Activated CD8-positive, alpha-beta memory T cell treated with anti-CD3 and anti-CD28 coated beads for 48 hours (primary cell): Measurements from ENCODE around the gene PATZ1.
A peak's percentile ranks its signal among the peaks of the same experiment; 100 is the strongest.

Experiments used
- DNase-seq, 3 experiments: peaks; one replicate each; pipeline ENCODE4 v3.0.0-alpha.2; 2020; ENCODE audit warnings: low read depth in 2 of 3, low spot score in 2 of 3

The PATZ1 gene

GRCh38 chr22:31343235-31344191, 2.6 kb downstream of the PATZ1 start:
- peak in 2 of 3 experiments; percentile 17 to 27 for DNase-seq

DNA sequence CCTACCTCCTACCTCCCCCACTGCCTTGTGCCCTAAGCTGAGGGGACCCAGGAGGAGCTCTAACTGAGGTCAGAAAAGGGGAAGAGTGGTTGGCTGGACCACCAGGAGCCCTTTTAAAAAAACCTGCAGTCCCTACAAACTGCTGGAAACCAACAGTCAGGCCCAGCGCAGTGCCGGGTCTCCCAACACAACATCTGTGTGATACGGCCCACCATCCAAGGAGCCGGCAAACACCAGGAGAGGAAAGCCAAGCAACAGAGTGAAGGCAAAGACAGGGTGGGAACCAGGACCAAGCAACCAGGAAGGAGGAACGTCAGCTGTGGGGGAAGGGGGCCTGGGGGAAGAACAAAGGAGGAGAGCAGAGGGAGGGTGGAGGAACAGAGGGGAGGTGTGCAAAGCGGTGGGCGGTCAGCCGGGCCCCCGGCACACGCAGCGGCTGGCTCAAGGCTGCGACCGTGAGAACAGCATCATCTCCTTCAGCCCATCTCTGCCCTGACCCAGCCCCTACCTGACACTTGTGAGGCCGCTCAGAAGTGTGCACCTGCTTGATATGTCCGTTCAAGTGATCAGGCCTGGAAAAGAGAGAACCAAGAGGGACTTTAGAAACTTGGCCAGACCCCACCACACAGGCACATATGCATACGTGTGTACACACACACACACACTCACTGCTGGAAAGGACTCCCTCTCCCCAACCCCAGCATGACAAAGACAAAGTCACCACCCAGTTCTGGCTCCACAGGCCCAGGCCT, 3.6 kb downstream of the PATZ1 start:
- DNase-seq: no peak

DNA sequence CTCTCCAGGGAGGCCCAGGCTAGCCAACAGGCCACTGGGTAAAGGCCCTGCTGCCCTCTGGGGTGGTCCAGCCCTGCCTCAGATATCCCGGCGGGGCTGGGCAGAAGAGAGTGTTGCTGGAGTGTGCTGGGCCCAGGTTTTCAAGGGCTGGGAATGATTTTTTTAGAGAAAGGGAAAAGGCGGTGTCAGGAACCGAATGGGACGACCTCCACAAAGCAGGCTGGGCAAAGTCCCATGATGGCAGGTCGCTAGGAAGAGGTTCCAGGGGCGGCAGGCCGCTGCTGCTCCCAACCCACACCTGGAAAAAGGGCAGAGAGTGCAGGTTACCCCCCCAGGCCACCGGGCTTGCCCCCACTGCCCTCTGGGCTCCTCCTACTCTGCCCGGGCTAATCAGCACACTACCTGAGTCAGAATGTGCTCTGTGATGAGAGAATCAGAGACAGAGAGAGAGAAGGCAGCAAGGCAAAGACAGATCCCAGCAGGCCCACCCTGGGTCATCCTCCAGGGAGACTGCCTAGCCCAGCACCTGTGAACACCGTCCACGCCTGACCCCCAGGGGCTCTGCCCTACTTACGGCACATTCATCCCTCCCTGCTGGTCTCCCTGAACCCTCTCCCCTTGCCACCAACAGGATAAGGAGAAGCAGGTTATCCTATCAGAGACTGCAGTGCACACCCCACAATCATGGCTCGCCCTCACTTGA, 4.6 kb downstream of the PATZ1 start:
- no peak for DNase-seq

DNA sequence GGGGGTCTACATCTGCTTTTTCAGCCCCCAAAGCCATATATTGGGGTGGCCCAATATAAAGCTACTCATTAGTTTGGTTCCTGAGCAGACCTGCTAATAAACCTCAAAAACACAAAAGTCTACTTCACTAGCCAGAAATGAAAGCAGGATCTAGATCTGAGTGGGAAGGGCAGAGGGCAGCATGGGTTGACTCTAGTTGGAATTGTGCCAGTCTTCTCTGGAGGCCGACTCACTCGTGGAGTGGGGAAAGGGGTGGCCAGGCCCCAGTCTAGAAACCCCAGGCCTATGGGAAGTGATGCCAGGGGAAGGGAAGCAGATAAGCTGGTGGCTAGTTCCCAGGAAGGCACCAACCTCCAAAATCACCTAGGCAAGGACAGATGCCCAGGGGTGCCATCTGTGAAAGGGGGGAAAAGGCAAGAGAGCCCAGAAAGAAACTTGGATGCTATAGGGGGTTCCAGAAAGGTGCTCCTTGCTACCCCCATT, 5.3 kb downstream of the PATZ1 start:
- DNase-seq: no peak

DNA sequence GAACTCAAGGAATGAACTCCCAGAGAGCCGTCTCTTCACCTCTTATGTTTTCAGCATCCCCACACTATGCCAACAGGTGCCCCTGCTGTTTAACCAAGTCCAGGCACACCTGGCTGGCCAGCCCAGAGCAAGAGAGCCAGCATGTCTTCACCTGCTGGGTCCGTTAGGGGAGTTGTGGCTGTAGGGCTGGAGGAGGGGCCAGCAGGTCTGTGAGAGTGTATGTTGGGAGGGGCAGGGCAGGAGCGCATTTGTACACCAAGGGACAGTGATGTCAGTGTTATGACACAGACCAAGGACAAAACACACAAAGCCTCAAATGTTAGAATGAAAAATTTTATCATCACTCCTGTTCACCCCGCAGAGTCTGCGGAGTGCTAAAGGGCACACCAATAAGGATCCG, 5.8 kb downstream of the PATZ1 start:
- DNase-seq: no peak

- no peak for DNase-seq
Observed at GRCh38 chr22:31339148-31339832, 6.9 kb downstream of the PATZ1 start.

GRCh38 chr22:31337178-31337577, 9.0 kb downstream of the PATZ1 start:
- peak in 1 of 3 experiments; percentile 10 for DNase-seq

GRCh38 chr22:31334329-31334728, 11.8 kb downstream of the PATZ1 start:
- DNase-seq: no peak

DNA sequence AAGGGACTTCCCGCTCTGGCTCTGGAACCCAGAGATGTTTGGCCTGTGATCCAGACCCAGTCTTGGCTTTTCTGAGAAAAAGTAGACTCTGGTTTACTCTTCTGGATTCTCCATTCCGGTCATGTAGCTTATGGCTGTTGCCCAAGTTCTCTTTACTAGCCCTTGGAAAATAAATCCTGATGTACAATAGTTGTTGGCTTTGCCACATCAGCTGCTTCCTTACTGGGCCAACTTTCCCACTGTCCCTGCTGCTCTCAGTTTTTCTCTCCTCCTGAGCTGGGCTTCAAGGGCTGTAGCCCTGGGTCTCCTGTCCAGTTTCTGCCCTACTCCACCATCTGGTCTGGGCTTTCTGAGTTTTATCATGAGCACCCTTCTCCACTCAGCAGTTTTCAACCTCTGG, 12.5 kb downstream of the PATZ1 start:
- DNase-seq: no peak

GRCh38 chr22:31332886-31333285, 13.3 kb downstream of the PATZ1 start:
- DNase-seq: no peak

GRCh38 chr22:31332010-31332409, 14.1 kb downstream of the PATZ1 start:
- no peak for DNase-seq

DNA sequence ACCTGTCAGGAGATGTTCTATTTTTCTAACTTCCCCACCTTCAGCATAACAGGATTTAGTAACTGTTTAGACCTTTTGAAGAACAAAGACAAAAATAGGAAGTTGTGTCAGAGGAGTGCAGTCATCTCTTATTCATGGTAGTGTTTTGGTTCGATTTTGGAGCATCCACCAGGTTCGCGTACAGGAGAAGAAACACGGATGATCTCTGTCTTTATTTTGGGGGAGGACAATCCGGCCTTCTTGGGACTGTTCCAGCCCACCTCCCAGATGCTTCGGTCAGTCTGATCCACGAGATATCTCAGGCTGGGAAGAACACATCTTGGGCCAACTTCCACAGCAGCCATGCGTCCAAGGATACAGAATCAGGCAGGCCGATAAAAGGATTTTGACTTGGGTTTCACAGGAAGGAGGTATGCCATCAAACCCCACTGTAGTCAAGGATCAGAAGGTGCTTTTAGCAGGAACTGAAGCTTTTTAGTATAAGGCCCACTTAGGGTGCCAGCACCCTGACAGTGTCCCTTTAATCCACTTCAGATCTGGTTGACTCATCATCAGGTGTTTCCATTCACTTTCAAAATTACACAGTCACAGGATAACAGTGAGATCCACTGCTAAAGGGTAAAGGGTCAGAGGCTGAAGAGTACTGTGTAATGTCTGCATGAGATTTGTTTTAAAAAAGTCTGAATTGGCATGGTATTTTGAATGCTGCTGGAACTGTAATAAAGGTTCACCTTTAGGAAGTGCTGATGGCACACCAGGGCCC, 16.5 kb downstream of the PATZ1 start:
- no peak for DNase-seq

DNA sequence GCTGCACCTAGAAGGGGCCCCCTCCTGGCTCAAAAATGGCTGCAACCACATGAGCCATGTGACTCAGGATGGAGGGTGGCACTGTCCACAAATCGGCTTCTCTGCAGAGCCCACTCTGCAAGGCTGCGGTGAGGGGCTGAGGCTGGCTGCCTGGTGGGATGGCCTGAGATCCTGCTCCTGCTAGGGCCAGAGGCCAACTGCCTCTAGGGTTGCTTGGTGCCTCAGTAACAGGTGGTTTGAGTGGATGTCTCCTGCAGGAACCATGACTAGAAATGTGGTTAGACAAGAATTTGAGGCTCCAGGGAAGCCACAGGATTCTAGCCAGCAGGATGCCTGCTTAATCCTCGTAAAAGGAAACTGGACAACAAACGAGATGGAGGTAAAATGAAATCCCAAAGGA, 17.1 kb downstream of the PATZ1 start:
- no peak for DNase-seq

DNA sequence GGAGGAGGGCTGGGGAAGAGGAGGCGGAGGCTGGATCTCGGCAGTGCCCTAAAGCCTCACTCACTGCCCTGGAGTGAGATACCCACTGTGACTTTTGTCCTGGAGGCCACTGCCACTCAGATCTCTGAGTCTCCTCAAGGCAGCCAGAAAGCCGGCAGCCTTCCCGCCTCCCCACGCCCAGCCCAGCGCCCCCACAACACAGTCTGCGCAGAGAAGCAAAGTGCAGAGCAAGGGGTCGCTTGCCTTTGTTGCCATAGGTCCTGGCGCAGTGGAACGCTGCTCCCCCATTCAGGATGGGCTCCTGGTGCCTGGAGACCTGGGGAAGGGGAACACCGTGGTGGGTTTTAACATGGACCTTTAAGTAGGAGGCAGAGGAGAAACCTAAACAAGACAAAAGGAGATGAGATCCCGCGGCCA, 17.6 kb downstream of the PATZ1 start:
- DNase-seq: no peak

- no peak for DNase-seq
Observed at GRCh38 chr22:31327806-31328543, 18.2 kb downstream of the PATZ1 start.

DNA sequence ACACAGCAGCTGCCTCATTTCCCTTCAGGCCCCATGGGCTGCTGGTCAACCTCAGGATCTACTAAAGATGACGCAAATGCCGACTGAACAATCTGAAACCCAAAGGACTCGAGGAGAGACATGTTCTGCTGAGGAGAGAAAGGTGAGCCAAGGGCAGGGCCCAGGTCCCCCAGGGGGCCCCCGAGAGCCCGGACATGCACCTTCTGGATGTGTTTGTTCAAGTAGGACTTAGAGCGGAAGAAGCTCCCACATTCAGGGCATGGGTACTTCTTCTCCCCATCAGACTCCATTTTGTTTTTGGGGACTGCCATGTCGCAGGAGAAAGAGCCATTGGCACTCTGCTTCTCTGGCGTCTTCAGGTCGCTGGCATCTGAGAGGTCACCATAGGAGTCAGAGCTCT, 19.3 kb downstream of the PATZ1 start:
- no peak for DNase-seq

DNA sequence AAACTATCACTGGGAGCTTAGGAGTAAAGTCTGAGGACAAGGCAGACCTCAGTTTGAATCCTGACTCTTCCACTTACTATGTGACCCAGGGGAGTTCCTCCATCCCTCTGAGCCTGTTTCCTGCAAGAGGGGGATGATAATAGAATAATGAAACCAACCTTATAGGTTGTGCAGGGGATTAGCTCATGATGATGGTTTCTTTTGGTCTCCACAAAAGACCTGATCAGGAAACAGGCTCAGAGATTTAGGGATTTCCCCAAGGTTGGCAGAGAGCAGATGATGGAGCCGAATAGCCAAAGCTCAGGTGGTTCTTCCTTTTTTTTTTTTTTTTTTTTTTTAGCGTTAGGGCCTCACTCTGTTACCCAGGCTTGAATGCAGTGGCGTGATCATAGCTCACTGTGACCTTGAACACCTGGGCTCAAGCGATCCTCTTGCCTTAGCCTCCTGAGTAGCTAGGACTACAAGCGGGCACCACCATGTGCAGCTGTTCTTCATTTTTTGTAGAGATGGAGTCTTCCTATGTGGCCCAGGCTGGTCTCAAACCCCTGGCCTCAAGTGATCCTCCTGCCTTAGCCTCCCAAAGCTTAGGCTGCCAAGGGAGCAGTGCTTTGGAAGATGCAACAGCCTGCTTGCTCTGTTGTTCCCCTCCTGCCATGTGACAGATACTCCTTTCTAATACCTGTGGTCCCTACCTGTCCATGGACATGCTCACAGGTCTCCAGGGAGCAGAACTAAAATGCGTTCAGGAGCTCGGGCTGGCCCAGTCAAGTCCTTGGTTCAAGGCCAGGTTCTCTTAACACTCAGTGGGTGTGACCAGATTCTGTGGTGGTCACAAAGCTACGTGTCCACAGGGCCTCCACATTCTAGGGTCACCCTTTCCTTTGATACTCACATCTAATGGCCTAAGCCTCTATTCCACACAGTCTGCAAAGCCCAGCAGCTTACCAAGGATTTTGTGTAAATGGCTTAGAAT, 22.3 kb downstream of the PATZ1 start:
- DNase-seq: no peak

DNA sequence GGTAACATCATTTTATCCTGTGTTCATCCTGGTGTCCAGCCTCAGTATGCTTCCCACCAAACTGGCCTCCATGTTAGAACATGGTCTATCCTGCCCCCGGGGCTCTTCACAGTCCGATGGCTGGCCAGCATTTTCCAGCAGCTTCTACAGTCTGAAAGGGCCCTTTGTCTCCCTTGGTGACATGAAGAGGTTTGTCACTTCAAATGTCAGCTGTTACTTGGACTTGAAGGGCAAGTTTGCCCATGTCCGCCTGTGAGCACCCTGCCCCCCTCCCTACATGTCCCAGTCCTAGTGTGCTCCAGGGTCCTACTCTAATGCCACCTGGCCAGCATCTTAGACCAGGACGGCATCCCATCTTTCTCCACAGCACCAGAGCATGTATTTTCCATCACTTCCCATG, 24.7 kb downstream of the PATZ1 start:
- DNase-seq: no peak
